ENCODE measurements around the gene FAM89B.
"Not testable (repeated sequence)": the region's sequence is repeated elsewhere in the genome, so short reads cannot be mapped to it uniquely, and the experiment has no call there.

Gene FAM89B

DNA sequence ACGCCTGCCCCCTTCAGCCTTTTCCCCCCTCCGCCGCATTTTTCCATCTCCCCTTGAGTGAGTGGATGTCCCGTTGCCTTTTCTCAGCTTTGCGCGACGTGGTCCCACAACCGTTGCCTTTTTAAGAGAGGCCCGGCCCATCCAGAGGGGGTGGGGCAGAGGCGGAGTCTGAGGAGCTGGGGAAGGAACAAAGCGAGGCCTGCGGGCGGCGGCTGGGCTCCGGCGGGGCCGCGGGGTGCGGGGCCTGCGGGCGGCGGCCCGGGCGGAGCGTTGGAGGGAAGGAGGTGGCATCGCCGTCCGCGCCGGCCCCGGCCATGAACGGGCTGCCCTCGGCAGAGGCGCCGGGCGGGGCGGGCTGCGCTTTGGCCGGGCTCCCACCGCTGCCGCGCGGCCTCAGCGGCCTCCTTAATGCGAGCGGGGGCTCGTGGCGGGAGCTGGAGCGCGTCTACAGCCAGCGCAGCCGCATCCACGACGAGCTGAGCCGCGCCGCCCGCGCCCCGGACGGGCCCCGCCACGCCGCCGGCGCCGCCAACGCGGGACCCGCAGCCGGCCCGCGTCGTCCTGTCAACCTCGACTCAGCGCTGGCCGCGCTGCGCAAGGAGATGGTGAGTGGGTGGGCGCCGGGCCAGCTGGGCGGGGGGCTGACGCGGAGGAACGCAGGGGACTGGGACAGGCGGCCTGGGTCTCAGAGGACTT lies at the start of gene FAM89B:
Gene FAM89B (plus strand): TSS at position 183 of the 696 bp plus-strand sequence. CDS start 132 bp downstream, at position 315.
- peak; percentile 88 for DNase-seq

DNA sequence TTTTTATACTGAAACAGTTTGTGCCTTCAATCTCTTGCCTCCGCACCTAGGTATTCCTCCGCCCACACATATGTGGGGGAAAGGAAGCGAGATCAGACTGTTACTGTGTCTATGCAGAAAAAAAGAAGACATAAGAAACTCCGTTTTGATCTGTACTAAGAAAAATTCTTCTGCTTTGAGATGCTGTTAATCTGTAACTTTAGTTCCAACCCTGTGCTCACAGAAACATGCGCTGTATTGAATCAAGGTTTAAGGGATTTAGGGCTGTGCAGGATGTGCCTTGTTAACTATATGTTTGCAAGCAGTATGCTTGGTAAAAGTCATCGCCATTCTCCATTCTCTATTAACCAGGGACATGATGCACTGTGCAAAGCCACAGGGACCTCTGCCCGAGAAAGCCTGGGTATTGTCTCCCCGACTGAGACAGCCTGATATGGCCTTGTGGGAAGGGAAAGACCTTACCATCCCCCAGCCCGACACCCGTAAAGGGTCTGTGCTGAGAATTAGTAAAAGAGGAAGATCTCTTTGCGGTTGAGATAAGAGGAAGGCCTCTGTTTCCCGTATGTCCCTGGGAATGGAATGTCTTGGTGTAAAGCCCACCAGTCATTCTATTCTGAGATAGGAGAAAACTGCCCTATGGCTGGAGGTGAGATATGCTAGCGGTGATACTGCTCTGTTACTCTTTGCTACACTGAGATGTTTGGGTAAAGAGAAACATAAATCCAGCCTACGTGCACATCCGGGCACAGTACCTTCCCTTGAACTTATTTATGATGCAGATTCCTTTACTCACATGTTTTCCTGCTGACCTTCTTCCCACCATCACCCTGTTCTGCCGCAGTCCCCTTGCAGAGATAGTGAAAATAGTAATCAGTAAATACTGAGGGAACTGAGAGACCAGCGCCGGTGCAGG lies 49.4 kb upstream of the FAM89B start:
- DNase-seq = not testable (repeated sequence)

- DNase-seq = not testable (repeated sequence)
These were observed 48.7 kb upstream of the FAM89B start for GRCh38 chr11:65523631-65523968.

GRCh38 chr11:65524014-65524740 lies 48.2 kb upstream of the FAM89B start:
- DNase-seq = no peak

DNA sequence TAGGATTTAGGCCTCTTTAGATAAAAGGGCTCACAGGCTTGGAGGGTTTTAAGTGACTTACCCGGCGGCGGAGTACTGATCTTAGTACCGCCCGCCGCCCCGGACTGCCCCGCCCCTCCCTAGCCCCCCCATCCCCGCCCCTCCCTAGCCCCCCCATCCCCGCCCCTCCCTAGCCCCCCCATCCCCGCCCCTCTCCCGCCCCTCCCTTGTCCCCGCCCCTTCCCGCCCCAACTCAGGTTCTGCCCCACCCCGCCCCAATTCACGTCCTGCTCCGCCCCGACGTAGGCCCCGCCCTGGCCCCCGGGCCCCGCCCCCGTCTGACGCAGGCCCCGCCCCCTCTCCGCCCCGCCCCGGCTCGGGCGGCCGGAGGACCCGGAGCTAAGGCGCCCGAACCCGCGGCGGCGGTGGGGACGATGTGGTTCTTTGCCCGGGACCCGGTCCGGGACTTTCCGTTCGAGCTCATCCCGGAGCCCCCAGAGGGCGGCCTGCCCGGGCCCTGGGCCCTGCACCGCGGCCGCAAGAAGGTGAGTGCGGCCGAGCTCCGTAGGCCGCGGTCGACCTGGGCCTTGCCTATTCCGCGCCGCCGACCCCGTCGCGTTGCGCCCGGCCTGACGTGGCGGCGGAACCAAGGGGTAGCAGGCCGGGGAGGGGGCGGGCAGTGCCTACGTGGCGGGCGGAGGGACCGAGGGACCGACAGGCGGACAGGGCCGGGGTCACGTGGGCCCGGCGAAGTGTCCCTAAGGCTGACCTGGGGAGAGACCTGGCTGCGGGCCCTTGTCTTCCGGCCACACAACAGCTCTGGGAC lies 47.4 kb upstream of the FAM89B start, which contains the start of gene SCYL1:
Gene SCYL1 (plus strand): TSS at position 343 of the 805 bp plus-strand sequence. CDS start 71 bp downstream, at position 414.
- peak; percentile 74 for DNase-seq

- no peak for DNase-seq
These were observed 46.5 kb upstream of the FAM89B start for GRCh38 chr11:65525546-65526480.

DNA sequence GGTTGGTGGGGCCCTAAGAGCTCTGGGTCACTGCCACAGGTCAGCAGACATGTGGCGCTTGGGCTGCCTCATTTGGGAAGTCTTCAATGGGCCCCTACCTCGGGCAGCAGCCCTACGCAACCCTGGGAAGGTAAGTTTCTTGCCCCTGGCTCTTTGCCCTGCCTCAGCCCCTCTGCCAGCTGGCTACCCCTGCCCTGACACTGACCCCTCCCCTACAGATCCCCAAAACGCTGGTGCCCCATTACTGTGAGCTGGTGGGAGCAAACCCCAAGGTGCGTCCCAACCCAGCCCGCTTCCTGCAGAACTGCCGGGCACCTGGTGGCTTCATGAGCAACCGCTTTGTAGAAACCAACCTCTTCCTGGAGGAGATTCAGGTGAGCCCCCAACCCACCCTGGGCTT lies 45.6 kb upstream of the FAM89B start:
- DNase-seq = no peak

DNA sequence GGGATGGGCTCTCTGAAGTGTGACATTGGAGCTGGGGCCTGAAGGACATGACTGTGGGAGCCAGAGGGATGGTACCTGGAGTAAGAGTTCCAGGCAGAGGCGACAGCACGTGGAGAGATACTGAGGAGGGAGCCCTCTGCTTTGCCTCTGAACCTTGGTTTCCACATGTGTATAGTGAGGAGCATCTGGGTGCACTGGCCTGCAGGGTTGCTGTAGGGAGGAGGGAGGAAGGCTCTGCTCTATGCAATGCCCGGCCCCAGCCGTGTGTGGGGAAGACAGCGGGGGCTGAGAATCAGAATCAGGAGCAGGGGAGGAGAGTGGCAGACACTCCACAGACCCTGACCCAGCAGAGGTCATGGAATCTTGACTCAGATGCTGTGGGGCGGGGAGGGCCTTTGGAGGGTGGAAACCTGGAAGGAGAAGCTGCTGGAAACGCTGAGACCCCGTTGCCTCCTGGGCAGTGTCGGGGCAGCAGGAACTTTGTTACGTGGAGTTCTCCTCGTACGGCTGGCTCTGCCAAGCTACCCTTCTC lies 43.5 kb upstream of the FAM89B start:
- DNase-seq = no peak

DNA sequence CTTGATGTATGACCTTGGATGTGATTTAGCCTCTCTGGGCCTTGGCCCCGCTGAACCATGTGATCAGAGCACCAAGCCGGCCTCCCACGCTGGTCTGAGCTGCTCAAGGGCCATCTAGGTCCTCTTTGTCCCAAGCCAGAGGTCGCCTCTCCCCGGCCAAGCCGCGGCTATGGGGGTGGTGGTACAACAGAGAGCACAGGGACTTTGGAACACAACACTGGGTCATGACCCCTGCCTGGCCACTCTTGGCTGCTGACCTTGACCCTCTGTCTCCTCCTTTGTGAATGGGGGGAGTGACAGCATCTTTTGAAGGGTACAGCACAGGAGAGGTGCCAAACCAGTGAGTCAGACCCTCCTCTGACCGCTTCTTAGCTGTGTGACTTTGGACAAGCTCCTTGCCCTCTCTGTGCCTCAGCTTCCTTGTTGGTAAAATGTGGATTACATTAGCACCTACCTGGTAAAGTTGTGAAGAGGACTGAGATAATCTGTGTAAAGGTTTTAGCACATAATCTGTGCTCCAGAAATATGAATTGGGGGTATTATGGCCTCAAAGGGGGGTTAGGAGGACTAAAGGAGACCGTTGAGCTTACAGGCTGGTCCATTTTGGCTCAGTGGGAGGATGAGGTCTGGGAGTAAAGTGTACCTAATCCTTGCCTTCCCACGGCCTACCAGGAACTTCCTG lies 42.7 kb upstream of the FAM89B start:
- DNase-seq = no peak

- DNase-seq = no peak
These were observed 42.2 kb upstream of the FAM89B start for GRCh38 chr11:65530157-65530496.

GRCh38 chr11:65532388-65533064 lies 39.8 kb upstream of the FAM89B start:
- no peak for DNase-seq

GRCh38 chr11:65535102-65535501 lies 37.2 kb upstream of the FAM89B start:
- DNase-seq = no peak

GRCh38 chr11:65536412-65537295 lies 35.7 kb upstream of the FAM89B start:
- DNase-seq = no peak

- DNase-seq = no peak
These were observed 35.1 kb upstream of the FAM89B start for GRCh38 chr11:65537296-65537597.

- DNase-seq = no peak
These were observed 34.6 kb upstream of the FAM89B start for GRCh38 chr11:65537620-65538231.

DNA sequence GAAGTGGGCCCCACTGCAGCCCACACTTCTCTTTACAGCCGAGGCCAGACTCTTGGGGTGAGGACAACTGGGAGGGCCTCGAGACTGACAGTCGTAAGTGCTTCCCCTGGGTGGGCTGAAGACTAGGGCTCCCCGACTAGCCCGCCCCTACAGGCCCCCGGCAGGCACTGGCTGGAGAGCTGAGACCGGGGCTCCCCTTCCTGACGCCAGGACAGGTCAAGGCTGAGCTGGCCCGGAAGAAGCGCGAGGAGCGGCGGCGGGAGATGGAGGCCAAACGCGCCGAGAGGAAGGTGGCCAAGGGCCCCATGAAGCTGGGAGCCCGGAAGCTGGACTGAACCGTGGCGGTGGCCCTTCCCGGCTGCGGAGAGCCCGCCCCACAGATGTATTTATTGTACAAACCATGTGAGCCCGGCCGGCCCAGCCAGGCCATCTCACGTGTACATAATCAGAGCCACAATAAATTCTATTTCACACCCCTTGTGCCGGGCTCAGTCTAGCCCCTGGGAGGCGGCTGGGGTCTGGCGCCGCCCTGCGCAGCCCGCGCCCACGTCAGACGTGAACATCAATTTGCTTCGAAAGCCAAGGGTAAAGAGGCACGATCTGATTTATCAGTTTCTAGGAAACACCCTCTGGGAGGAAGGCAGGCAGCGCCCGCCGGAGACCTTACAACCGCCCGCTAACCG lies 34.0 kb upstream of the FAM89B start:
- no peak for DNase-seq

- no peak for DNase-seq
These were observed 33.2 kb upstream of the FAM89B start for GRCh38 chr11:65538915-65539743.

All from EL (cell line).